Duodenal mucosa (tissue), 2 donors: Measurements from ENCODE around the gene BCAP31.
"Not testable (repeated sequence)": the region's sequence is repeated elsewhere in the genome, so short reads cannot be mapped to it uniquely, and the experiment has no call there.

ENCODE experiments used
- H3K27ac ChIP-seq: one replicate; pipeline ENCODE4 v1.7.0; 2013; ENCODE audit warnings: low read depth, low read length
- H3K27me3 ChIP-seq, 2 donors: one replicate each; pipeline ENCODE4 v1.7.0; 2013; ENCODE audit warnings: low read length in 2 of 2, control low read depth in 1 of 2; ENCODE audit not compliant: insufficient read depth in 2 of 2, control insufficient read depth in 1 of 2
- H3K36me3 ChIP-seq, 2 donors: one replicate each; pipeline ENCODE4 v1.7.0; 2013; ENCODE audit warnings: low read length in 2 of 2, control low read depth in 1 of 2; ENCODE audit not compliant: insufficient read depth in 2 of 2, control insufficient read depth in 1 of 2
- H3K4me1 ChIP-seq, 2 donors: one replicate each; pipeline ENCODE4 v1.7.0; 2013; ENCODE audit warnings: low read length in 2 of 2, control low read depth in 1 of 2; ENCODE audit not compliant: insufficient read depth in 2 of 2, control insufficient read depth in 1 of 2
- H3K4me3 ChIP-seq, 2 donors: one replicate each; pipeline ENCODE4 v1.7.0; 2013; ENCODE audit warnings: low read length in 2 of 2, low read depth in 1 of 2
- H3K9ac ChIP-seq, 2 donors: one replicate each; pipeline ENCODE4 v1.7.0; 2013; ENCODE audit warnings: low read length in 2 of 2, low read depth in 1 of 2
- H3K9me3 ChIP-seq, 2 donors: one replicate each; pipeline ENCODE4 v1.7.0; 2013; ENCODE audit warnings: low read length in 2 of 2, control low read depth in 1 of 2; ENCODE audit not compliant: control insufficient read depth in 1 of 2

BCAP31 gene

GRCh38 chrX:153732401-153732800 is 8.2 kb upstream of the BCAP31 start:
- H3K9ac ChIP-seq, result no peak overlapping the region
- no peaks in the 10 kb centered on the region for H3K9me3 ChIP-seq
- H3K4me3 ChIP-seq, result no peak overlapping the region
- H3K36me3 ChIP-seq, result peaks cover 0 to 3% of the 10 kb centered on the region in 2 donors
- H3K4me1 ChIP-seq, result peaks cover 9 to 27% of the 10 kb centered on the region in 2 donors
- no peak overlapping the region for H3K27ac ChIP-seq
- H3K27me3 ChIP-seq, result no peaks in the 10 kb centered on the region

GRCh38 chrX:153731845-153732215 is 7.6 kb upstream of the BCAP31 start:
- H3K9me3 ChIP-seq, result no peaks in the 10 kb centered on the region
- peaks cover 0 to 3% of the 10 kb centered on the region in 2 donors for H3K36me3 ChIP-seq
- H3K4me3 ChIP-seq, result no peak overlapping the region
- H3K9ac ChIP-seq, result no peak overlapping the region
- H3K4me1 ChIP-seq, result peaks cover 15 to 28% of the 10 kb centered on the region in 2 donors
- H3K27me3 ChIP-seq, result no peaks in the 10 kb centered on the region
- no peak overlapping the region for H3K27ac ChIP-seq

GRCh38 chrX:153731117-153731844 is 7.1 kb upstream of the BCAP31 start:
- Histone ChIP-seq H3K9me3 (no peaks in the 10 kb centered on the region), H3K27ac (no peak overlapping the region), H3K4me1 (peaks cover 21 to 28% of the 10 kb centered on the region in 2 donors), H3K9ac (no peak overlapping the region), H3K4me3 (no peak overlapping the region), H3K36me3 (peaks cover 0 to 3% of the 10 kb centered on the region in 2 donors), H3K27me3 (no peaks in the 10 kb centered on the region)

GRCh38 chrX:153730115-153730514 is 5.9 kb upstream of the BCAP31 start:
- peaks cover 21 to 37% of the 10 kb centered on the region in 2 donors for H3K4me1 ChIP-seq
- H3K36me3 ChIP-seq, H3K27ac ChIP-seq, H3K4me3 ChIP-seq, H3K9me3 ChIP-seq, H3K9ac ChIP-seq, H3K27me3 ChIP-seq: not testable (repeated sequence)

- no peaks in the 10 kb centered on the region for H3K27me3 ChIP-seq
- H3K9me3 ChIP-seq, result no peaks in the 10 kb centered on the region
- H3K4me1 ChIP-seq, result peaks cover 21 to 40% of the 10 kb centered on the region in 2 donors
- H3K9ac ChIP-seq, result no peak overlapping the region
- H3K36me3 ChIP-seq, result peaks cover 0 to 3% of the 10 kb centered on the region in 2 donors
- H3K4me3 ChIP-seq, result no peak overlapping the region
- H3K27ac ChIP-seq, result no peak overlapping the region
Observed at GRCh38 chrX:153728951-153729631, 4.9 kb upstream of the BCAP31 start.

GRCh38 chrX:153728095-153728494 is 3.9 kb upstream of the BCAP31 start:
- H3K9ac ChIP-seq, result no peak overlapping the region
- peak overlapping the region; percentile 1 to 50 for H3K4me3 ChIP-seq
- peaks cover 23 to 41% of the 10 kb centered on the region in 2 donors for H3K4me1 ChIP-seq
- peak overlapping the region; percentile 85 for H3K27ac ChIP-seq
- H3K27me3 ChIP-seq, result no peaks in the 10 kb centered on the region
- peaks cover 0 to 3% of the 10 kb centered on the region in 2 donors for H3K36me3 ChIP-seq
- H3K9me3 ChIP-seq, result no peaks in the 10 kb centered on the region

- H3K9me3 ChIP-seq, result no peaks in the 10 kb centered on the region
- peak overlapping the region; percentile 85 for H3K27ac ChIP-seq
- peak overlapping the region; percentile 50 to 53 for H3K4me3 ChIP-seq
- no peaks in the 10 kb centered on the region for H3K27me3 ChIP-seq
- peaks cover 0 to 3% of the 10 kb centered on the region in 2 donors for H3K36me3 ChIP-seq
- H3K9ac ChIP-seq, result peak overlapping the region; percentile 47 to 65
- H3K4me1 ChIP-seq, result peaks cover 31 to 49% of the 10 kb centered on the region in 2 donors
Observed at GRCh38 chrX:153727123-153727931, 3.1 kb upstream of the BCAP31 start.

GRCh38 chrX:153726286-153727122 is 2.3 kb upstream of the BCAP31 start:
- peak overlapping the region; percentile 47 to 65 for H3K9ac ChIP-seq
- H3K9me3 ChIP-seq, result no peaks in the 10 kb centered on the region
- H3K36me3 ChIP-seq, result peaks cover 0 to 4% of the 10 kb centered on the region in 2 donors
- peak overlapping the region; percentile 50 to 53 for H3K4me3 ChIP-seq
- no peaks in the 10 kb centered on the region for H3K27me3 ChIP-seq
- H3K27ac ChIP-seq, result peak overlapping the region; percentile 85
- peaks cover 36 to 53% of the 10 kb centered on the region in 2 donors for H3K4me1 ChIP-seq

- no peaks in the 10 kb centered on the region for H3K9me3 ChIP-seq
- no peaks in the 10 kb centered on the region for H3K27me3 ChIP-seq
- H3K36me3 ChIP-seq, result peaks cover 0 to 5% of the 10 kb centered on the region in 2 donors
- H3K4me3 ChIP-seq, result peak overlapping the region; percentile 50 to 53
- peak overlapping the region; percentile 25 to 65 for H3K9ac ChIP-seq
- H3K4me1 ChIP-seq, result peaks cover 36 to 49% of the 10 kb centered on the region in 2 donors
- peak overlapping the region; percentile 85 for H3K27ac ChIP-seq
Observed at GRCh38 chrX:153725832-153726285, 1.7 kb upstream of the BCAP31 start.
